HepG2 (cell line): ENCODE results near the gene COPB2. TPM values are rescaled to one million over a fixed set of nuclear protein-coding genes. Genes with fewer than 3 reads are reported as not detected.

Experiments
- GLI4 ChIP-seq: sonication (generic); formaldehyde crosslinking; IDR thresholded peaks from 2 replicates; pipeline ENCODE4 v1.5.1; 2020; ENCODE audit warnings: missing genetic modification reagents, mild to moderate bottlenecking, moderate library complexity, borderline replicate concordance
- JUND ChIP-seq: sonication (generic); formaldehyde crosslinking; IDR thresholded peaks from 2 replicates; pipeline ENCODE4 v1.8.0; 2022; ENCODE audit warnings: mild to moderate bottlenecking, missing genetic modification reagents
- MYNN ChIP-seq: sonication (generic); formaldehyde crosslinking; IDR thresholded peaks from 2 replicates; pipeline ENCODE4 v1.4.0; 2020; ENCODE audit warnings: mild to moderate bottlenecking, low read depth, missing genetic modification reagents
- NCOA2 ChIP-seq: sonication (generic); formaldehyde crosslinking; IDR thresholded peaks from 2 replicates; pipeline ENCODE4 v1.8.0; 2022; ENCODE audit warnings: inconsistent platforms
- PLRG1 ChIP-seq: fragments of 450-650 bp; conservative IDR thresholded peaks from 2 replicates; pipeline ENCODE4 v1.6.1; 2016
- SATB2 ChIP-seq: sonication (generic); formaldehyde crosslinking; IDR thresholded peaks from 2 replicates; pipeline ENCODE4 v1.5.0; 2020; ENCODE audit warnings: missing genetic modification reagents
- SNRNP70 ChIP-seq: fragments of 200-400 bp; formaldehyde crosslinking; IDR thresholded peaks from 2 replicates; pipeline ENCODE4 v1.6.1; 2017; ENCODE audit warnings: mild to moderate bottlenecking, low read depth, low read length, moderate library complexity
- SOX13 ChIP-seq, 3 experiments: fragments of 450-650 bp in 1 of 3; sonication (generic) in 1 of 3; formaldehyde crosslinking in 1 of 3; IDR thresholded peaks in 2 of 3; conservative IDR thresholded peaks in 1 of 3; 2 replicates each; pipeline versions ENCODE4 v1.5.0 to v1.6.1; 2016 to 2020; ENCODE audit warnings: antibody characterized with exemption in 1 of 3, mild to moderate bottlenecking in 1 of 3, missing compliant biosample characterization in 1 of 3, missing genetic modification reagents in 1 of 3, moderate library complexity in 1 of 3
- ZBTB7B ChIP-seq: sonication (generic); formaldehyde crosslinking; IDR thresholded peaks from 2 replicates; pipeline ENCODE4 v1.4.0; 2020; ENCODE audit warnings: missing genetic modification reagents
- ZNF235 ChIP-seq: sonication (generic); formaldehyde crosslinking; IDR thresholded peaks from 2 replicates; pipeline ENCODE4 v1.8.1; 2023; ENCODE audit warnings: mild to moderate bottlenecking, missing genetic modification reagents, borderline replicate concordance
- ZNF251 ChIP-seq: sonication (generic); formaldehyde crosslinking; IDR thresholded peaks from 2 replicates; pipeline ENCODE4 v1.9.0; 2021; ENCODE audit warnings: mild to moderate bottlenecking, missing genetic modification reagents
- ZNF317 ChIP-seq: sonication (generic); formaldehyde crosslinking; IDR thresholded peaks from 2 replicates; pipeline ENCODE4 v1.5.0; 2020; ENCODE audit warnings: mild to moderate bottlenecking, missing genetic modification reagents
- ZNF343 ChIP-seq: sonication (generic); formaldehyde crosslinking; IDR thresholded peaks from 2 replicates; pipeline ENCODE4 v1.4.0; 2020; ENCODE audit warnings: mild to moderate bottlenecking, missing genetic modification reagents
- ZNF430 ChIP-seq: sonication (generic); formaldehyde crosslinking; IDR thresholded peaks from 2 replicates; pipeline ENCODE4 v1.9.0; 2021; ENCODE audit warnings: mild to moderate bottlenecking, missing genetic modification reagents
- ZNF501 ChIP-seq: sonication (generic); formaldehyde crosslinking; IDR thresholded peaks from 2 replicates; pipeline ENCODE4 v1.5.1; 2020; ENCODE audit warnings: mild to moderate bottlenecking, moderate library complexity, missing genetic modification reagents
- ZNF75D ChIP-seq: sonication (generic); formaldehyde crosslinking; IDR thresholded peaks from 2 replicates; pipeline ENCODE4 v1.8.1; 2023; ENCODE audit warnings: missing genetic modification reagents, mild to moderate bottlenecking, borderline replicate concordance
- ZNF781 ChIP-seq: sonication (generic); formaldehyde crosslinking; IDR thresholded peaks from 2 replicates; pipeline ENCODE4 v1.5.1; 2020; ENCODE audit warnings: borderline replicate concordance, mild to moderate bottlenecking, missing genetic modification reagents; ENCODE audit errors: not compliant biosample characterization
- polyA plus RNA-seq, 8 experiments: library from polyadenylated mRNA; depleted of rRNA in 3 of 8; stranded (reverse) in 7 of 8; unstranded in 1 of 8; fragments of >200 nt; fragmentation: Illumina TruSeq in 4 of 8; extraction: Trizol in 4 of 8; gene quantifications; 2 replicates each; pipeline versions ENCODE4 v1.2.1 to v1.2.3, GENCODE V29; 2011 to 2016; ENCODE audit warnings: low read depth in 4 of 8, missing spikeins in 1 of 8, mixed read lengths in 1 of 8; ENCODE audit not compliant: insufficient read depth in 1 of 8
- total RNA-seq, 5 experiments: library from RNA; depleted of rRNA; stranded (reverse); fragments of >200 nt; fragmentation: Illumina TruSeq; extraction: Trizol; gene quantifications; 2 replicates each; pipeline ENCODE4 v1.2.3, GENCODE V29; 2016; ENCODE audit warnings: low read depth in 1 of 5
- TF ChIP-seq, protein P1 (sequence below): sonication (generic); formaldehyde crosslinking; IDR thresholded peaks from 2 replicates; pipeline ENCODE4 v1.4.0; 2020; ENCODE audit warnings: mild to moderate bottlenecking, missing genetic modification reagents
- TF ChIP-seq, protein P2 (sequence below): sonication (generic); formaldehyde crosslinking; IDR thresholded peaks from 2 replicates; pipeline ENCODE4 v1.8.0; 2022; ENCODE audit warnings: missing genetic modification reagents, mild to moderate bottlenecking, moderate library complexity, borderline replicate concordance
- TF ChIP-seq, protein P3 (sequence below): sonication (generic); formaldehyde crosslinking; IDR thresholded peaks from 2 replicates; pipeline ENCODE4 v1.4.0; 2020; ENCODE audit warnings: mild to moderate bottlenecking, missing genetic modification reagents
- TF ChIP-seq, protein P4 (sequence below): sonication (generic); formaldehyde crosslinking; IDR thresholded peaks from 2 replicates; pipeline ENCODE4 v1.4.0; 2020; ENCODE audit warnings: missing genetic modification reagents
- TF ChIP-seq, protein P5 (sequence below): sonication (generic); formaldehyde crosslinking; IDR thresholded peaks from 2 replicates; pipeline ENCODE4 v1.8.1; 2023; ENCODE audit warnings: missing genetic modification reagents, mild to moderate bottlenecking, borderline replicate concordance
- TF ChIP-seq, protein P6 (sequence below): sonication (generic); formaldehyde crosslinking; IDR thresholded peaks from 2 replicates; pipeline ENCODE4 v1.4.0; 2020; ENCODE audit warnings: missing genetic modification reagents

COPB2 gene
- total and polyA plus RNA-seq, 2 of the 13 experiments (the other 11 are each of a cell fraction or from before 2014, with no cell fraction given) = 83.3 to 217 TPM

DNA sequence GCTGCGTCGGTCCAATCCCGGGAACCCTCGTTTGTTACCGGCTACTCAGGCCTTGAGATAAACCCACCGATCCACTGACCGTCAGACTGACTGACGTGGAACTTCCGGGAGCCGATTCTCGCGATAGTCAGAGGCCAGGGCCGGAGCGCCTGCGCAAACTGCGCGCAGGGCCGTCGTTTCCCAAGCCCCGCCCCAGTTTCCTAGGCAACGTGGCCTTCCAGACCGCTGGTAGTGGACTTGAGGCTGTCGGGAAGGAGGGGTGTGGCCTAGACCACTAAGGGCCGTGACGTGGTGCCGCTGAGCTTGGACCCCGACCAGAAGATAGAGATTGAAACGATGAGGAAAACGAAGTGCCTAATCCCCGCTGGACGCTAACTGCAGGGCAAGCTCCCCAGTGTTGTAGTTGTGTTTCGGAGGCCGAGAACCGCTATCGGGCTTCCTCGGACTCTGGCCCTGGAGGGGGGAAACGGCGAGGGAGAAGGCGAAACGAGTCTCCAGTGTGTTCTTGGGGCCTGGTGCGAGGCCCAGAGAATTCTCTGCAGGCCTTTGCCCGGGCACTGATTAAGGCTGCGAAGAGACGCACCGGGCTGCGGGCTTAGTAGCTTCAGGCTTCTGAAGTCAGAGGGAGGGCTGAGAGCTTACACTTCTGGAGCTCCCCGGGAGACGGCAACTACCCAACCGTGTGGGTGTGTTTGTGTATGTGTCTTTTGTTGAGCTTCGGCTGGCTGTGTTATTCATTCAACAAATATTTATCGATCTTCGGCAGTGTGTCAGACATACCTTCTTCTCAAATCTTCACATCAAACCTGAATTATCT is at the start of gene COPB2 (continued):
- TF ChIP-seq, protein P1, sequence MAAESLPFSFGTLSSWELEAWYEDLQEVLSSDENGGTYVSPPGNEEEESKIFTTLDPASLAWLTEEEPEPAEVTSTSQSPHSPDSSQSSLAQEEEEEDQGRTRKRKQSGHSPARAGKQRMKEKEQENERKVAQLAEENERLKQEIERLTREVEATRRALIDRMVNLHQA (CRISPR knock-in tag) = no peak
- TF ChIP-seq SNRNP70 = no peak
- peak; percentile 30; the same call in 1 of the 2 replicates for TF ChIP-seq NCOA2 (CRISPR knock-in tag)
- TF ChIP-seq ZNF317 (CRISPR knock-in tag) = peak; percentile 53
- TF ChIP-seq, protein P2, sequence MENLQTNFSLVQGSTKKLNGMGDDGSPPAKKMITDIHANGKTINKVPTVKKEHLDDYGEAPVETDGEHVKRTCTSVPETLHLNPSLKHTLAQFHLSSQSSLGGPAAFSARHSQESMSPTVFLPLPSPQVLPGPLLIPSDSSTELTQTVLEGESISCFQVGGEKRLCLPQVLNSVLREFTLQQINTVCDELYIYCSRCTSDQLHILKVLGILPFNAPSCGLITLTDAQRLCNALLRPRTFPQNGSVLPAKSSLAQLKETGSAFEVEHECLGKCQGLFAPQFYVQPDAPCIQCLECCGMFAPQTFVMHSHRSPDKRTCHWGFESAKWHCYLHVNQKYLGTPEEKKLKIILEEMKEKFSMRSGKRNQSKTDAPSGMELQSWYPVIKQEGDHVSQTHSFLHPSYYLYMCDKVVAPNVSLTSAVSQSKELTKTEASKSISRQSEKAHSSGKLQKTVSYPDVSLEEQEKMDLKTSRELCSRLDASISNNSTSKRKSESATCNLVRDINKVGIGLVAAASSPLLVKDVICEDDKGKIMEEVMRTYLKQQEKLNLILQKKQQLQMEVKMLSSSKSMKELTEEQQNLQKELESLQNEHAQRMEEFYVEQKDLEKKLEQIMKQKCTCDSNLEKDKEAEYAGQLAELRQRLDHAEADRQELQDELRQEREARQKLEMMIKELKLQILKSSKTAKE = no peak
- TF ChIP-seq, protein P3, sequence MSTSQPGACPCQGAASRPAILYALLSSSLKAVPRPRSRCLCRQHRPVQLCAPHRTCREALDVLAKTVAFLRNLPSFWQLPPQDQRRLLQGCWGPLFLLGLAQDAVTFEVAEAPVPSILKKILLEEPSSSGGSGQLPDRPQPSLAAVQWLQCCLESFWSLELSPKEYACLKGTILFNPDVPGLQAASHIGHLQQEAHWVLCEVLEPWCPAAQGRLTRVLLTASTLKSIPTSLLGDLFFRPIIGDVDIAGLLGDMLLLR (CRISPR knock-in tag) = 0 out of 2 replicates have a peak, but pooled peaks have one; percentile 58
- peak; percentile 39; the same call in 1 of the 2 replicates for TF ChIP-seq ZNF235
- no peak; the same call in 1 of the 2 replicates for TF ChIP-seq ZNF430 (CRISPR knock-in tag)
- TF ChIP-seq ZNF251 (CRISPR knock-in tag) = no peak
- TF ChIP-seq SOX13 (IDR thresholded peaks at IDR 0.05) = no peak
- peak in 1 of 2 experiments; percentile 86; a peak in 1 of 4 replicates for TF ChIP-seq SOX13 (CRISPR knock-in tag; conservative IDR thresholded peaks at IDR 0.05 in 1 of 2, IDR thresholded peaks at IDR 0.05 in 1 of 2)
- no peak for TF ChIP-seq PLRG1
- peak; percentile 32; the same call in 1 of the 2 replicates for TF ChIP-seq MYNN (CRISPR knock-in tag)
- TF ChIP-seq, protein P4, sequence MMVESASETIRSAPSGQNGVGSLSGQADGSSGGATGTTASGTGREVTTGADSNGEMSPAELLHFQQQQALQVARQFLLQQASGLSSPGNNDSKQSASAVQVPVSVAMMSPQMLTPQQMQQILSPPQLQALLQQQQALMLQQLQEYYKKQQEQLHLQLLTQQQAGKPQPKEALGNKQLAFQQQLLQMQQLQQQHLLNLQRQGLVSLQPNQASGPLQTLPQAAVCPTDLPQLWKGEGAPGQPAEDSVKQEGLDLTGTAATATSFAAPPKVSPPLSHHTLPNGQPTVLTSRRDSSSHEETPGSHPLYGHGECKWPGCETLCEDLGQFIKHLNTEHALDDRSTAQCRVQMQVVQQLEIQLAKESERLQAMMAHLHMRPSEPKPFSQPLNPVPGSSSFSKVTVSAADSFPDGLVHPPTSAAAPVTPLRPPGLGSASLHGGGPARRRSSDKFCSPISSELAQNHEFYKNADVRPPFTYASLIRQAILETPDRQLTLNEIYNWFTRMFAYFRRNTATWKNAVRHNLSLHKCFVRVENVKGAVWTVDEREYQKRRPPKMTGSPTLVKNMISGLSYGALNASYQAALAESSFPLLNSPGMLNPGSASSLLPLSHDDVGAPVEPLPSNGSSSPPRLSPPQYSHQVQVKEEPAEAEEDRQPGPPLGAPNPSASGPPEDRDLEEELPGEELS (CRISPR knock-in tag) = no peak; the same call in none of the 2 replicates
- no peak for TF ChIP-seq GLI4 (CRISPR knock-in tag)
- TF ChIP-seq ZNF781 (CRISPR knock-in tag) = peak; percentile 90
- no peak; the same call in 1 of the 2 replicates for TF ChIP-seq ZBTB7B (CRISPR knock-in tag)
- TF ChIP-seq, protein P5, sequence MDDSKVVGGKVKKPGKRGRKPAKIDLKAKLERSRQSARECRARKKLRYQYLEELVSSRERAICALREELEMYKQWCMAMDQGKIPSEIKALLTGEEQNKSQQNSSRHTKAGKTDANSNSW (CRISPR knock-in tag) = no peak
- 0 out of 2 replicates have a peak, but pooled peaks have one; percentile 75 for TF ChIP-seq SATB2 (CRISPR knock-in tag)
- TF ChIP-seq ZNF75D (CRISPR knock-in tag) = no peak
- TF ChIP-seq ZNF343 = peak; percentile 76
- TF ChIP-seq, protein P6, sequence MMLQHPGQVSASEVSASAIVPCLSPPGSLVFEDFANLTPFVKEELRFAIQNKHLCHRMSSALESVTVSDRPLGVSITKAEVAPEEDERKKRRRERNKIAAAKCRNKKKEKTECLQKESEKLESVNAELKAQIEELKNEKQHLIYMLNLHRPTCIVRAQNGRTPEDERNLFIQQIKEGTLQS (CRISPR knock-in tag) = no peak
- TF ChIP-seq JUND (CRISPR knock-in tag) = no peak; the same call in 1 of the 2 replicates
- peak; percentile 84 for TF ChIP-seq ZNF501
